ENCODE data around the gene C4orf50.

C4orf50 gene

GRCh38 chr4:5892323-5893003 lies 125.8 kb downstream of the C4orf50 start:
- Histone ChIP-seq H3K4me3 (ENCODE audit: severe bottlenecking) (no peak overlapping the region), H3K27ac (ENCODE audit: poor library complexity, severe bottlenecking) (no peak overlapping the region), H3K4me1 (ENCODE audit: insufficient read depth, poor library complexity, severe bottlenecking) (no peaks in the 10 kb centered on the region), H3K9me3 (ENCODE audit: severe bottlenecking) (no peaks in the 10 kb centered on the region), H3K27me3 (ENCODE audit: insufficient read depth, poor library complexity, severe bottlenecking) (peaks cover 77% of the 10 kb centered on the region), H3K36me3 (ENCODE audit: low read depth) (no peaks in the 10 kb centered on the region)
- no peak for ATAC-seq (ENCODE audit: low read depth)
- no peak for TF ChIP-seq CTCF (IDR thresholded peaks at IDR 0.05; ENCODE audit: poor library complexity, severe bottlenecking)
- DNase-seq (ENCODE audit: low spot score) = no peak

GRCh38 chr4:5891563-5892322 lies 126.5 kb downstream of the C4orf50 start:
- DNase-seq (ENCODE audit: low spot score) (no peak), ATAC-seq (ENCODE audit: low read depth) (no peak)
- Histone ChIP-seq H3K9me3 (ENCODE audit: severe bottlenecking) (no peaks in the 10 kb centered on the region), H3K27ac (ENCODE audit: poor library complexity, severe bottlenecking) (no peak overlapping the region), H3K27me3 (ENCODE audit: insufficient read depth, poor library complexity, severe bottlenecking) (peaks cover 78% of the 10 kb centered on the region), H3K4me3 (ENCODE audit: severe bottlenecking) (no peak overlapping the region), H3K4me1 (ENCODE audit: insufficient read depth, poor library complexity, severe bottlenecking) (no peaks in the 10 kb centered on the region), H3K36me3 (ENCODE audit: low read depth) (no peaks in the 10 kb centered on the region)
- no peak for TF ChIP-seq CTCF (IDR thresholded peaks at IDR 0.05; ENCODE audit: poor library complexity, severe bottlenecking)

- no peak for TF ChIP-seq CTCF (IDR thresholded peaks at IDR 0.05; ENCODE audit: poor library complexity, severe bottlenecking)
- Histone ChIP-seq H3K4me1 (ENCODE audit: insufficient read depth, poor library complexity, severe bottlenecking) (no peaks in the 10 kb centered on the region), H3K27me3 (ENCODE audit: insufficient read depth, poor library complexity, severe bottlenecking) (peaks cover 80% of the 10 kb centered on the region), H3K9me3 (ENCODE audit: severe bottlenecking) (no peaks in the 10 kb centered on the region), H3K36me3 (ENCODE audit: low read depth) (no peaks in the 10 kb centered on the region), H3K27ac (ENCODE audit: poor library complexity, severe bottlenecking) (no peak overlapping the region), H3K4me3 (ENCODE audit: severe bottlenecking) (no peak overlapping the region)
- ATAC-seq (ENCODE audit: low read depth) = no peak
- DNase-seq (ENCODE audit: low spot score) = no peak
Measured at GRCh38 chr4:5890063-5890727, 128.0 kb downstream of the C4orf50 start.

- Histone ChIP-seq H3K36me3 (ENCODE audit: low read depth) (no peaks in the 10 kb centered on the region), H3K4me3 (ENCODE audit: severe bottlenecking) (no peak overlapping the region), H3K9me3 (ENCODE audit: severe bottlenecking) (no peaks in the 10 kb centered on the region), H3K4me1 (ENCODE audit: insufficient read depth, poor library complexity, severe bottlenecking) (no peaks in the 10 kb centered on the region), H3K27ac (ENCODE audit: poor library complexity, severe bottlenecking) (no peak overlapping the region), H3K27me3 (ENCODE audit: insufficient read depth, poor library complexity, severe bottlenecking) (peaks cover 71% of the 10 kb centered on the region)
- DNase-seq (ENCODE audit: low spot score) (no peak), ATAC-seq (ENCODE audit: low read depth) (no peak)
- TF ChIP-seq CTCF (IDR thresholded peaks at IDR 0.05; ENCODE audit: poor library complexity, severe bottlenecking) = no peak
Measured at GRCh38 chr4:5889002-5889696, 129.1 kb downstream of the C4orf50 start.
